Gastroesophageal sphincter (tissue), 3 donors: ENCODE measurements around the gene SPINK14.

Experiments used
- EP300 ChIP-seq: sonication (generic); formaldehyde crosslinking; IDR thresholded peaks from one replicate; pipeline ENCODE4 v1.6.1; 2017; ENCODE audit warnings: antibody characterized with exemption, mild to moderate bottlenecking
- POLR2A ChIP-seq, 2 donors: fragments of 450-650 bp; IDR thresholded peaks; one replicate each; pipeline ENCODE4 v1.6.1; 2017; ENCODE audit warnings: antibody characterized with exemption in 2 of 2, mild to moderate bottlenecking in 2 of 2, moderate library complexity in 1 of 2
- TF ChIP-seq, protein P1 (sequence below), 4 experiments: fragments of 200-600 bp in 2 of 4; fragments of 450-650 bp in 2 of 4; sonication (generic) in 1 of 4; IDR thresholded peaks; one replicate each; pipeline ENCODE4 v1.5.1; 2017 to 2019; ENCODE audit warnings: antibody characterized with exemption in 4 of 4, mild to moderate bottlenecking in 2 of 4, moderate library complexity in 2 of 4

DNA sequence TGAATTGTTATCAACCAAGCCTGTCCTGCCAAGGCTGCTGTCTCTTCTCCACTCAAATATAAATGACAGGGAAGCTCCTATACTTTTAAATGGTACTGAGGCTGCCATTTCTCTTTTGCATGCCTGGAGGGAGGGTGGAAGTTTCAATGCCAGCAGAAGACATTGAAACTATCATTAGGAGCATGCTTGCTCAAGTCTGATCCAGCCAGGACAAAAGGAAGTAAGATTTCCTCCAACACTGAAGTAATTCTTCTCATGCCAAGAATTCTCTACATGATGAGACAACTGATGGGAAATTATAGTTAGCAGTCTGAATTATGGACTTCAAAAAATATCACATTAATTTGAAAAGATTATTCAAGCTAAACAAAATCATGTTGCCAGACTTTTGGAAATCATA, 39.9 kb downstream of the SPINK14 start:
- no peak for TF ChIP-seq POLR2A (IDR thresholded peaks at IDR 0.05)
- TF ChIP-seq, protein P1, sequence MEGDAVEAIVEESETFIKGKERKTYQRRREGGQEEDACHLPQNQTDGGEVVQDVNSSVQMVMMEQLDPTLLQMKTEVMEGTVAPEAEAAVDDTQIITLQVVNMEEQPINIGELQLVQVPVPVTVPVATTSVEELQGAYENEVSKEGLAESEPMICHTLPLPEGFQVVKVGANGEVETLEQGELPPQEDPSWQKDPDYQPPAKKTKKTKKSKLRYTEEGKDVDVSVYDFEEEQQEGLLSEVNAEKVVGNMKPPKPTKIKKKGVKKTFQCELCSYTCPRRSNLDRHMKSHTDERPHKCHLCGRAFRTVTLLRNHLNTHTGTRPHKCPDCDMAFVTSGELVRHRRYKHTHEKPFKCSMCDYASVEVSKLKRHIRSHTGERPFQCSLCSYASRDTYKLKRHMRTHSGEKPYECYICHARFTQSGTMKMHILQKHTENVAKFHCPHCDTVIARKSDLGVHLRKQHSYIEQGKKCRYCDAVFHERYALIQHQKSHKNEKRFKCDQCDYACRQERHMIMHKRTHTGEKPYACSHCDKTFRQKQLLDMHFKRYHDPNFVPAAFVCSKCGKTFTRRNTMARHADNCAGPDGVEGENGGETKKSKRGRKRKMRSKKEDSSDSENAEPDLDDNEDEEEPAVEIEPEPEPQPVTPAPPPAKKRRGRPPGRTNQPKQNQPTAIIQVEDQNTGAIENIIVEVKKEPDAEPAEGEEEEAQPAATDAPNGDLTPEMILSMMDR (IDR thresholded peaks at IDR 0.05): no peak
- no peak for TF ChIP-seq EP300
